Gastrocnemius medialis (tissue), 4 donors: ENCODE data around the gene ANKRD36. TPM values are rescaled to one million over a fixed set of nuclear protein-coding genes. Genes with fewer than 3 reads are reported as not detected.
"Not testable (repeated sequence)": the region's sequence is repeated elsewhere in the genome, so short reads cannot be mapped to it uniquely, and the experiment has no call there.

Source experiments
- ATAC-seq, 2 donors: fragments of 150-250 bp; one replicate each; pipeline ENCODE4 v1.9.1; 2016
- DNase-seq, 2 donors: peaks; one replicate each; pipeline ENCODE4 v3.0.0-alpha.2; 2019
- H3K27ac ChIP-seq, 4 donors: fragments of 200-600 bp; sonication (generic); 1 replicate in 1 of 4; 2 replicates in 3 of 4; pipeline ENCODE4 v1.5.1; 2016 to 2018; ENCODE audit warnings: mild to moderate bottlenecking in 2 of 4, moderate library complexity in 1 of 4
- H3K27me3 ChIP-seq, 3 donors: fragments of 200-600 bp; sonication (generic) in 2 of 3; 1 replicate in 1 of 3; 2 replicates in 2 of 3; pipeline versions ENCODE4 v1.5.1 to v1.6.0; 2016 to 2019; ENCODE audit warnings: mild to moderate bottlenecking in 1 of 3, moderate library complexity in 1 of 3
- H3K36me3 ChIP-seq, 2 donors: fragments of 200-600 bp; sonication (generic) in 1 of 2; one replicate each; pipeline ENCODE4 v1.5.1; 2017 to 2018
- H3K4me1 ChIP-seq, 2 donors: fragments of 200-600 bp; sonication (generic) in 1 of 2; one replicate each; pipeline ENCODE4 v1.5.1; 2016 to 2017; ENCODE audit warnings: mild to moderate bottlenecking in 2 of 2
- H3K4me3 ChIP-seq, 4 donors: fragments of 200-600 bp; sonication (generic) in 3 of 4; 1 replicate in 1 of 4; 2 replicates in 3 of 4; pipeline ENCODE4 v1.5.1; 2016 to 2019; ENCODE audit warnings: mild to moderate bottlenecking in 2 of 4
- H3K9me3 ChIP-seq, 3 donors: fragments of 200-600 bp; sonication (generic) in 2 of 3; 1 replicate in 1 of 3; 2 replicates in 2 of 3; pipeline ENCODE4 v1.5.1; 2016 to 2019
- in situ Hi-C, 4 donors: fragments of 200-750 bp; cut with MboI; loops; one replicate each; pipeline versions ENCODE4 v1.15.0 to v1.8.0; 2017; ENCODE audit warnings: low sequenced_read_pairs in 4 of 4
- intact Hi-C: fragments of 100-400 bp; cut with DNase I; formaldehyde crosslinking; loops from one replicate; pipeline ENCODE4 v1.15.1; 2023; ENCODE audit warnings: low total_unique reads
- total RNA-seq, 4 donors: library from RNA; depleted of rRNA; stranded (reverse); fragments of >200 nt; gene quantifications; one replicate each; pipeline versions ENCODE4 v1.1.0 to v1.2.3, GENCODE V29; 2016
- TF ChIP-seq, protein P1 (sequence below), 5 experiments: fragments of 450-650 bp in 3 of 5; fragments of 200-600 bp in 2 of 5; sonication (generic) in 2 of 5; IDR thresholded peaks in 4 of 5; conservative IDR thresholded peaks in 1 of 5; 1 replicate in 4 of 5; 2 replicates in 1 of 5; pipeline ENCODE4 v1.5.1; 2016 to 2019; ENCODE audit warnings: antibody characterized with exemption in 5 of 5, mild to moderate bottlenecking in 3 of 5, moderate library complexity in 3 of 5

ANKRD36 gene
- total RNA-seq, 4 donors from 2014 or later = 0.55 to 8.9 (median 2.7) TPM

DNA sequence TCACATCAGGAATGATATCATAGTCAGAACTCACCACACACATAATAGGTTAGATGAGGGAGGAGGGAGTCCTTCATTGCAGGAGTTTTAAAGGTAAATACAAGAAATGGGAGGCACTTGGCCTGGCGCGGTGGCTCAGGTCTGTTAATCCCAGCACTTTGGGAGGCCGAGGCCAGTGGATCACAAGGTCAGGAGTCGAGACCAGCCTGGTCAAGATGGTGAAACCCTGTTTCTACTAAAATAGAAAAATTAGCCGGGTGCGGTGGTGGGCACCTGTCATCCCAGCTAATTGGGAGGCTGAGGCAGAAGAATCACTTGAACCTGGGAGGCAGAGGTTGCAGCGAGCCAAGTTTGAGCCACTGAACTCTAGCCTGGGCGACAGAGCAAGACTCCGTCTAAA is 1.7 kb upstream of the ANKRD36 start:
- in situ Hi-C loops, ATAC-seq, H3K27ac ChIP-seq, DNase-seq, H3K36me3 ChIP-seq, H3K4me3 ChIP-seq, H3K4me1 ChIP-seq, H3K9me3 ChIP-seq, H3K27me3 ChIP-seq: not testable (repeated sequence)
- intact Hi-C loops = loop anchor here (5.0 kb wide), 2 partner anchors 254 to 269 kb away; partner anchors contain the start of genes ANKRD23 and ANKRD39

DNA sequence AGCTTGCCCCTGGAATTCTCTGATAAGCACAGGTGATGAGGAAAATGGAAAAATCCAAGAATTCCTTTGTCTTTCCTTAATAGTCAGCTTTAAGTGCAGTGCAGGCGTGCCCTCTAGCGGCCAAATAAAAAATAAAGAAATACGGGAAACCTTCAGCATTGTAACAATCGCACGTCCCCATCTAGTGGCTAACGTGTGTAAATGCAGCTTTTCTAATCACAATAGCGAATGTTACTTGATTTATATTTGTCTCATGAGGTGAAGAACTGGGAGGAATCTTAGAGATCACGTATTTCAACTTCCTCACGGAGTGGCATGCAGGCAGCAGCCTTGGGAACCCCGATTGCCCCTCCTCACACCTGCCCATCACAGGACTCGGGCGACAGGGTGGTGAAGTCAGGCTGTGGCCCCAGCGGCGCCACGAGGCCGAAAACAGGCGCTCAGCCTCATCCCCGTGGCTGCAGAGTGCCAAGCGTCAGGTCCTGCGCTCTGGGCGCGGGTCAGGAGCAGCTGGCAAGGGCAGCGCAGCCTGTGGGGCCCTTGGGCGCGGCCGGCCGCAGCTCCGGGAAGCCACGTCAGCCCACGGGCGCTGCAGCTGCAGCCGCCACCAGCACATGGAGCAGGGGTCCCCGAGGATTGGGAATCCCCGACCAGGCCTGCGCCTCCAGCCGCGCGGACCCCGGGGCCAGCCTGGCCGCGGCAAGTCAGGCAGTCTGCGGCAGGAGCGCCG is 468 bp upstream of the ANKRD36 start:
- intact Hi-C loops = loop anchor here (5.0 kb wide), 2 partner anchors 255 to 270 kb away; partner anchors contain the start of genes ANKRD23 and ANKRD39
- TF ChIP-seq, protein P1, sequence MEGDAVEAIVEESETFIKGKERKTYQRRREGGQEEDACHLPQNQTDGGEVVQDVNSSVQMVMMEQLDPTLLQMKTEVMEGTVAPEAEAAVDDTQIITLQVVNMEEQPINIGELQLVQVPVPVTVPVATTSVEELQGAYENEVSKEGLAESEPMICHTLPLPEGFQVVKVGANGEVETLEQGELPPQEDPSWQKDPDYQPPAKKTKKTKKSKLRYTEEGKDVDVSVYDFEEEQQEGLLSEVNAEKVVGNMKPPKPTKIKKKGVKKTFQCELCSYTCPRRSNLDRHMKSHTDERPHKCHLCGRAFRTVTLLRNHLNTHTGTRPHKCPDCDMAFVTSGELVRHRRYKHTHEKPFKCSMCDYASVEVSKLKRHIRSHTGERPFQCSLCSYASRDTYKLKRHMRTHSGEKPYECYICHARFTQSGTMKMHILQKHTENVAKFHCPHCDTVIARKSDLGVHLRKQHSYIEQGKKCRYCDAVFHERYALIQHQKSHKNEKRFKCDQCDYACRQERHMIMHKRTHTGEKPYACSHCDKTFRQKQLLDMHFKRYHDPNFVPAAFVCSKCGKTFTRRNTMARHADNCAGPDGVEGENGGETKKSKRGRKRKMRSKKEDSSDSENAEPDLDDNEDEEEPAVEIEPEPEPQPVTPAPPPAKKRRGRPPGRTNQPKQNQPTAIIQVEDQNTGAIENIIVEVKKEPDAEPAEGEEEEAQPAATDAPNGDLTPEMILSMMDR (IDR thresholded peaks at IDR 0.05 in 4 of 5, conservative IDR thresholded peaks at IDR 0.05 in 1 of 5) = peak; percentile 82 to 98 (median 92)
- in situ Hi-C loops, H3K4me1 ChIP-seq, H3K36me3 ChIP-seq, H3K27me3 ChIP-seq, H3K9me3 ChIP-seq: not testable (repeated sequence)
- DNase-seq (peak; percentile 30 to 52), ATAC-seq (peak; percentile 95)
- Histone ChIP-seq H3K4me3 (peak overlapping the region; percentile 55 to 95 (median 78)), H3K27ac (peak overlapping the region; percentile 82 to 97 (median 89))

DNA sequence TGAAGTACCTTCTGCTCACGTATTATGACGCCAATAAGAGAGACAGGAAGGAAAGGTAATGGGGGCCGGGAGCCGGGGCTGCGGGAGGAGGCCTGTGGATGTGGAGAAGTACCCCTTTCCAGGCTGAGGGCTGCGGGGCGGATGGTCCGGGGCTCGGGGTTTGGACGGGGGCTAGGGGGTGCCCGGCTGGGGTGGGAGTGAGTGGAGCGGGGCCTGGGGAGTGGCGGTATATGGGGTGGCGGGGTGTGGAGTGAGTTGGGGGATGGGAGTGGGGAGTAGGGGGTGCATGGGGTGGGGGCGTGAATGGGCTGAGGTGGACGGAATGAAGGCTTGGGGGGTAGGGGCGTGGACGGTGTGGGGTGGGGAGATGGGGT is 916 bp downstream of the ANKRD36 start:
- H3K27ac ChIP-seq = peak overlapping the region; percentile 82 to 97 (median 89)
- ATAC-seq, H3K27me3 ChIP-seq, H3K4me1 ChIP-seq, H3K36me3 ChIP-seq, H3K9me3 ChIP-seq, in situ Hi-C loops: not testable (repeated sequence)
- peak overlapping the region; percentile 55 to 95 (median 78) for H3K4me3 ChIP-seq
- intact Hi-C loops = loop anchor here (5.0 kb wide), 2 partner anchors 257 to 272 kb away; partner anchors contain the start of genes ANKRD23 and ANKRD39
- peak in 1 of 2 donors; percentile 9 for DNase-seq

DNA sequence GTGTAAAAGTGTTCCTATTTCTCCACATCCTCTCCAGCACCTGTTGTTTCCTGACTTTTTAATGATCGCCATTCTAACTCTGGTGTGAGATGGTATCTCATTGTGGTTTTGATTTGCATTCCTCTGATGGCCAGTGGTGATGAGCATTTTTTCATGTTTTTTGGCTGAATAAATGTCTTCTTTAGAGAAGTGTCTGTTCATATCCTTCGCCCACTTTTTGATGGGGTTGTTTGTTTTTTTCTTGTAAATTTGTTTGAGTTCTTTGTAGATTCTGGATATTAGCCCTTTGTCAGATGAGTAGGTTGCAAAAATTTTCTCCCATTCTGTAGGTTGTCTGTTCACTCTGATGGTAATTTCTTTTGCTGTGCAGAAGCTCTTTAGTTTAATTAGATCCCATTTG is 16.1 kb downstream of the ANKRD36 start:
- H3K4me3 ChIP-seq, H3K4me1 ChIP-seq, H3K27me3 ChIP-seq, H3K9me3 ChIP-seq, in situ Hi-C loops, H3K36me3 ChIP-seq, intact Hi-C loops, ATAC-seq, H3K27ac ChIP-seq, DNase-seq: not testable (repeated sequence)

DNA sequence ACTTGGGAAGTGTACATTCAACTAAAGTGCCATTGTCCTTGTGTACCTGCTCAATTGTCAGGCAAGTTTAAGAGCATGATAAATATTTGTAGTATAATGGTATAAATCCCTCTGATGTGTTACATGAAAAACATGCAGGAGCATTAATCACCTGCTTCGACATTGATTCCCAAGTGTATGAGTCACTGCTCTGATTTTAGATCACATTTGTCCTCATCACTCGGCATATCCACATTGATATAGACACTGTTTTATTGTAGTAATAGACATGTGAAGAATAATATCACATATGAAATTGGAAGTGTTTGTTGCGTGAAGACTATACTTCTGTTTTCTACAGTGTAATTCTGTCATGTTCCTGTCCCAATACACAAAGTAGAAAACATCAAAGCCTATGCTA is 31.1 kb downstream of the ANKRD36 start:
- DNase-seq, H3K4me3 ChIP-seq, intact Hi-C loops, in situ Hi-C loops, H3K27me3 ChIP-seq, H3K36me3 ChIP-seq, ATAC-seq, H3K9me3 ChIP-seq: not testable (repeated sequence)
- Histone ChIP-seq H3K4me1 (peaks cover 19 to 24% of the 10 kb centered on the region in 2 donors), H3K27ac (peak overlapping the region in 3 of 4 donors; percentile 43 to 69 (median 56))

DNA sequence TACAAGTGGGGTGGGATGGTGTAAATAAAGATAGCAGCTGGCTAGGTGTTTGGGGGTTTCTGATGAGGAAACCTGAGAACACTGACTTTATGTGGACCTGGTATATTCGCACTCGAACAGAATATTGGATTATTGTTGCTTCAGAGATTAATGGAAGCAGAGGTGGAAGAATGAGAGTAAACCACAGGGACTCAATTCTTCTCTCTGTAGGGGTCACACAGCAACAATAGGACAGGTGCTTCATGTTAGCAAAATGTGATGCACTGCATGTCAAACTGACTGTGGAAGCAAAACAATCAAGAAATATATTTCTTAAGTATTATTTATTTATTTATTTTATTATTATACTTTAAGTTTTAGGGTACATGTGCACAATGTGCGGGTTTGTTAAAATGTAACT is 53.6 kb downstream of the ANKRD36 start:
- H3K27ac ChIP-seq, DNase-seq, H3K4me3 ChIP-seq, in situ Hi-C loops, H3K27me3 ChIP-seq, H3K36me3 ChIP-seq, ATAC-seq, H3K4me1 ChIP-seq, intact Hi-C loops, H3K9me3 ChIP-seq: not testable (repeated sequence)

DNA sequence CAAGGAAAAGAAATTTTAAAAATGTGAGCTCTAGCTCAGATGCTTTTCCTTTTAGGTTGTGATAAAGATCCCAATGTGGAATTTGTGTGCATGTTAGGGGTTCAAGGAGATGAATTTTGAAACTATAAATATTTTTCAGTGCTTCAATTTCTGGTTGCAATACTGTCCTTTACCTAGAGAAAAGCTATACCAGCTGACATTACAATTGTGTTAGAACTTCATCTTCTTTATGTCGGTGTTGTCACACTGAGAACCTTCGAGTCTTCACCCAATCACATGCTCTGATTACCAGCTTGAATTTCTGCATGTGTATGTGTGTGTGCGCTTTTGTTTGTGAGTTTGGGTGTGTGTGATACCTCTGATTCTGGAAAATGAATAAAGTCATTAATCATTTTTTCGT is 55.0 kb downstream of the ANKRD36 start:
- DNase-seq, H3K9me3 ChIP-seq, intact Hi-C loops, H3K4me1 ChIP-seq, in situ Hi-C loops, H3K36me3 ChIP-seq, H3K4me3 ChIP-seq, H3K27me3 ChIP-seq, H3K27ac ChIP-seq, ATAC-seq: not testable (repeated sequence)

DNA sequence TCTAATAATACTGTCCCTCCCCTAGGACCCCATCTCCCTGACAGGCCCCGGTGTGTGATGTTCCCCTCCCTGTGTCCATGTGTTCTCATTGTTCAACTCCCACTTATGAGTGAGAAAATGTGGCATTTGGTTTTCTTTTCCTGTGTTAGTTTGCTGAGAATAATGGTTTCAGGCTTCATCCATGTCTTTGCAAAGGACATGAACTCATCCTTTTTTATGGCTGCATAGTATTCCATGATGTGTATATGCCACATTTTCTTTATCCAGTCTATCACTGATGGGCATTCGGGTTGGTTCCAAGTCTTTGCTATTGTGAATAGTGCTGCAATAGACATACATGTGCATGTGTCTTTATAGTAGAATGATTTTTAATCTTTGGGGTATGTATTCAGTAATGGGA is 55.6 kb downstream of the ANKRD36 start:
- H3K4me1 ChIP-seq, DNase-seq, H3K4me3 ChIP-seq, H3K27ac ChIP-seq, H3K9me3 ChIP-seq, H3K36me3 ChIP-seq, ATAC-seq, H3K27me3 ChIP-seq, in situ Hi-C loops, intact Hi-C loops: not testable (repeated sequence)

DNA sequence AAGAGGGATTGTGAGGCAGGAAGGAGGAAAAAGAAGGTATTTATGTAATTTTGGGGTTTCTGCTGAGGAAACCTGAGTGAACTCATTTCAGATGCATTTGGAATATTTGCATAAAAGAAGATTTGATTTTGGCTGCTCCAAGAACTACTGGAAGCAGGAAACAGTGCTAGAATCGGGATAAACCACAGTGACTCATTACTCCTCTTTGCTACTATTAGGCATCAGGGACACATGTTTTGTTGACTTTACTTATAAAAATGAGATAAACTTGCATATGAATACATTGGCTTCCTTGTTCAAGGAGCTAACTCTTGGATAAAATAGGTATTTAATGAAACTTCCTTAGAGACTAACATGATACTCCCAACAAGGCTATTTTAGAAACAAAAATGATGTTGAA is 67.4 kb downstream of the ANKRD36 start:
- ATAC-seq, DNase-seq, H3K4me3 ChIP-seq, H3K27me3 ChIP-seq, H3K9me3 ChIP-seq, H3K4me1 ChIP-seq, in situ Hi-C loops, H3K27ac ChIP-seq, intact Hi-C loops, H3K36me3 ChIP-seq: not testable (repeated sequence)

DNA sequence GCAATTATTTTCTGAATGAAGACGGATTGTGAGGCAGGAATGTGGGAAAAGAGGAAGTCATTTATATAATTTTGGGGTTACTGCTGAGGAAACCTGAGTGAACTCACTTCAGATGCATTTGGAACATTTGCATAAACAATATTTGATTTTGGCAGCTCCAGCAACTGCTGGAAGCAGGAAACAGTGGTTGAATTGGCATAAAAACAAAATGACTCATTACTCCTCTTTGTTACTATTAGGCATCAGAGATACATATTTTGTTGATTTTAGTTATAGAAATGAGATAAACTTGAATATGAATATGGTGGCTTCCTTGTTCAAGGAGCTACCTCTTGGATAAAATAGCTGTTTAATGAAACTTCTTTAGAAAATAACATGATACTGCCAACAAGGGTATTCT is 82.4 kb downstream of the ANKRD36 start:
- ATAC-seq, H3K27ac ChIP-seq: not testable (repeated sequence)

DNA sequence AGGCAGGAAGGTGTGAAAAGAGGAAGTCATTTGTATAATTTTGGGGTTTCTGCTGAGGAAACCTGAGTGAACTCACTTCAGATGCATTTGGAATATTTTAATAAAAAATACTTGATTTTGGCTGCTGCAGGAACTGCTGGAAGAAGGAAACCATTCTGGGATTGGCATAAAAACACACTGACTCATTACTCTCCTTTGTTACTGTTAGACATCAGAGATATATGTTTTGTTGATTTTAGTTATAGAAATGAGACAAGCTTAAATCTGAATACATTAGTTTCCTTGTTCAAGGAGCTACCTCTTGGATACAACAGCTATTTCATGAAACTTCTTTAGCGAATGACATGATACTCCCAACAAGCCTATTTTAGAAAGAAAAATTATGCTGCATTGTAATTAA is 84.3 kb downstream of the ANKRD36 start:
- DNase-seq, intact Hi-C loops, H3K4me3 ChIP-seq, in situ Hi-C loops, H3K27me3 ChIP-seq, ATAC-seq, H3K9me3 ChIP-seq, H3K4me1 ChIP-seq, H3K27ac ChIP-seq: not testable (repeated sequence)
- peaks cover 0 to 49% of the 10 kb centered on the region in 2 donors for H3K36me3 ChIP-seq

More for the DNA sequence above, 82.4 kb downstream of the ANKRD36 start:
- intact Hi-C loops, H3K27me3 ChIP-seq, H3K4me1 ChIP-seq, H3K4me3 ChIP-seq, in situ Hi-C loops, DNase-seq, H3K9me3 ChIP-seq: not testable (repeated sequence)
- peaks cover 0 to 47% of the 10 kb centered on the region in 2 donors for H3K36me3 ChIP-seq
